Measurements from ENCODE around the gene NAA20.

Gene NAA20

GRCh38 chr20:20009784-20010253 lies 7.3 kb upstream of the NAA20 start:
- no peak overlapping the region for H3K4me3 ChIP-seq (ENCODE audit: insufficient read length, low read depth)
- no peaks in the 10 kb centered on the region for H3K9me3 ChIP-seq (ENCODE audit: insufficient read depth, low read length)
- H3K9ac ChIP-seq (ENCODE audit: insufficient read length, low read depth) = no peak overlapping the region
- H3K27me3 ChIP-seq (ENCODE audit: insufficient read depth, insufficient read length) = no peaks in the 10 kb centered on the region
- no peaks in the 10 kb centered on the region for H3K36me3 ChIP-seq (ENCODE audit: insufficient read depth, insufficient read length, low read length)
- H3K4me1 ChIP-seq (ENCODE audit: insufficient read depth, insufficient read length) = peaks cover 4% of the 10 kb centered on the region
- TF ChIP-seq YY1 (IDR thresholded peaks at IDR 0.05; ENCODE audit: insufficient read depth, insufficient read length) (no peak), SUZ12 (IDR thresholded peaks at IDR 0.05; ENCODE audit: extremely low read depth, insufficient read depth, insufficient read length) (no peak), ZNF274 (IDR thresholded peaks at IDR 0.05; ENCODE audit: low read depth, low read length) (no peak)
- no peak for DNase-seq (ENCODE audit: low read depth, low spot score)

DNA sequence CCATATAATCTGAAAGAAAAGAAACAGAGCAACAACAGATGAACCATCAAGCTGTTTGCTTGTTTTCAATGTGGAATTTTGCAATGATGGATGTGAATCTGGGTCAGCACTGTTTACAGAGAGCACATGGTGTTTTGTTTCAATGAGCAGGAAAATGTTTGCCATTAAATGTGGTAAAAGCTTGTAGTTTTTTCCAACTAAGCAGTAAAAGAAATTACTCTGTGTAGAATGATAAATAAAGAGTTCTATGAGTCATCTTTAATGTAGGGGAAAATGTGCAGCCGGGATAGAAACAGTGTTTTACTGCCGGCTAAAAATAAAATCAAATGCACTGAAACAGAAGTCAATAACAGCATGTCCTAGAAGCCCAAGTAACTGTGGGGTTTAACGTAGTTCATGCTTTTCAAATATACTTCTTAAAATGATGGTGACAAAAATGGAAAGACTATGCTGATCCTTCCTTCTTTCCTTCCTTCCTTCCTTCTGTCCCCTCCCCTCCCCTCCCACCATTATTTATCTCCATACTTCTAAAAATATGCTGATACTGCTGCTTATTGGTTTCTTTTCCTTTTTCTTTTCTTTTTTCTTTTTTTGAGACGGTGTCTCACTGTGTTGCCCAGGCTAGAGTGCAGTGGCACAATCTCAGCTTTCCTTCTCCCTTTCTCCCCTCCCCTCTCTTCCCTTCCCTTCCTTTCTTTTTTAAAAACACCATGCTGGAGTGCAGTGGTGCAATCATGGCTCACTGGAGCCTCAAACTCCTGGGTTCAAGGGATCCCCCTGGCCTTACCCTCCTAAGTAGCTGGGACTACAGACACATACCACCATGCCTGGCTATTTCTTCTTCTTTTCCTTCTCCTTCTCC lies 6.3 kb upstream of the NAA20 start:
- H3K4me3 ChIP-seq (ENCODE audit: insufficient read length, low read depth) = no peak overlapping the region
- peaks cover 4% of the 10 kb centered on the region for H3K4me1 ChIP-seq (ENCODE audit: insufficient read depth, insufficient read length)
- H3K9me3 ChIP-seq (ENCODE audit: insufficient read depth, low read length) = no peaks in the 10 kb centered on the region
- H3K27me3 ChIP-seq (ENCODE audit: insufficient read depth, insufficient read length) = no peaks in the 10 kb centered on the region
- no peak overlapping the region for H3K9ac ChIP-seq (ENCODE audit: insufficient read length, low read depth)
- H3K36me3 ChIP-seq (ENCODE audit: insufficient read depth, insufficient read length, low read length) = no peaks in the 10 kb centered on the region
- TF ChIP-seq ZNF274 (IDR thresholded peaks at IDR 0.05; ENCODE audit: low read depth, low read length) (no peak), YY1 (IDR thresholded peaks at IDR 0.05; ENCODE audit: insufficient read depth, insufficient read length) (no peak), SUZ12 (IDR thresholded peaks at IDR 0.05; ENCODE audit: extremely low read depth, insufficient read depth, insufficient read length) (no peak)
- DNase-seq (ENCODE audit: low read depth, low spot score) = no peak

GRCh38 chr20:20012541-20012940 lies 4.6 kb upstream of the NAA20 start:
- no peaks in the 10 kb centered on the region for H3K9me3 ChIP-seq (ENCODE audit: insufficient read depth, low read length)
- TF ChIP-seq ZNF274 (IDR thresholded peaks at IDR 0.05; ENCODE audit: low read depth, low read length) (no peak), YY1 (IDR thresholded peaks at IDR 0.05; ENCODE audit: insufficient read depth, insufficient read length) (no peak), SUZ12 (IDR thresholded peaks at IDR 0.05; ENCODE audit: extremely low read depth, insufficient read depth, insufficient read length) (no peak)
- no peak for DNase-seq (ENCODE audit: low read depth, low spot score)

GRCh38 chr20:20014659-20015058 lies 2.5 kb upstream of the NAA20 start:
- H3K4me3 ChIP-seq (ENCODE audit: insufficient read length, low read depth) = no peak overlapping the region
- peaks cover 5% of the 10 kb centered on the region for H3K4me1 ChIP-seq (ENCODE audit: insufficient read depth, insufficient read length)
- no peak for DNase-seq (ENCODE audit: low read depth, low spot score)
- H3K9ac ChIP-seq (ENCODE audit: insufficient read length, low read depth) = no peak overlapping the region
- peaks cover 14% of the 10 kb centered on the region for H3K36me3 ChIP-seq (ENCODE audit: insufficient read depth, insufficient read length, low read length)
- no peaks in the 10 kb centered on the region for H3K9me3 ChIP-seq (ENCODE audit: insufficient read depth, low read length)
- TF ChIP-seq ZNF274 (IDR thresholded peaks at IDR 0.05; ENCODE audit: low read depth, low read length) (no peak), YY1 (IDR thresholded peaks at IDR 0.05; ENCODE audit: insufficient read depth, insufficient read length) (no peak), SUZ12 (IDR thresholded peaks at IDR 0.05; ENCODE audit: extremely low read depth, insufficient read depth, insufficient read length) (no peak)
- no peaks in the 10 kb centered on the region for H3K27me3 ChIP-seq (ENCODE audit: insufficient read depth, insufficient read length)

More at GRCh38 chr20:20012541-20012940, 4.6 kb upstream of the NAA20 start:
- H3K36me3 ChIP-seq (ENCODE audit: insufficient read depth, insufficient read length, low read length) = no peaks in the 10 kb centered on the region
- peaks cover 4% of the 10 kb centered on the region for H3K4me1 ChIP-seq (ENCODE audit: insufficient read depth, insufficient read length)
- no peaks in the 10 kb centered on the region for H3K27me3 ChIP-seq (ENCODE audit: insufficient read depth, insufficient read length)
- no peak overlapping the region for H3K9ac ChIP-seq (ENCODE audit: insufficient read length, low read depth)
- no peak overlapping the region for H3K4me3 ChIP-seq (ENCODE audit: insufficient read length, low read depth)

DNA sequence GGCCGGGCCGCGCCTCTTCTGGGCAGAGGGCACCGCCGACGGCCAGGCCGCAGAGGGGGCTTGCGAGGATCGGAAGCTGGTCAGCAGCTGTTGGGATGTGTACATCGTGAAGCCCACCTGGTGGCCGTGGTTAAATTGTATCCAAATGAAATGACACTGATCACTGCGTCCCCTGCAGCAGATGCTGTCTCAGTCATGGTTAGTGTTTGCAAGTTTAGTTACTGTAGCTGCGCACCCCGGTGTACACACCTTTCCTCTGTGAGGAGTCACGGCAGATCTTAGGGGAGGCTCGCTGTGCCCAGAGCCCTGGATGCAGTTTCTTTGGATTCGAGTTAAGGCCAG lies 653 bp downstream of the NAA20 start:
- Histone ChIP-seq H3K36me3 (ENCODE audit: insufficient read depth, insufficient read length, low read length) (peaks cover 40% of the 10 kb centered on the region), H3K27me3 (ENCODE audit: insufficient read depth, insufficient read length) (no peaks in the 10 kb centered on the region), H3K9me3 (ENCODE audit: insufficient read depth, low read length) (no peaks in the 10 kb centered on the region), H3K4me3 (ENCODE audit: insufficient read length, low read depth) (peak overlapping the region; percentile 82), H3K9ac (ENCODE audit: insufficient read length, low read depth) (peak overlapping the region; percentile 82), H3K4me1 (ENCODE audit: insufficient read depth, insufficient read length) (peaks cover 2% of the 10 kb centered on the region)
- no peak for TF ChIP-seq ZNF274 (IDR thresholded peaks at IDR 0.05; ENCODE audit: low read depth, low read length)
- TF ChIP-seq YY1 (IDR thresholded peaks at IDR 0.05; ENCODE audit: insufficient read depth, insufficient read length) = no peak
- TF ChIP-seq SUZ12 (IDR thresholded peaks at IDR 0.05; ENCODE audit: extremely low read depth, insufficient read depth, insufficient read length) = no peak
- DNase-seq (ENCODE audit: low read depth, low spot score) = no peak

GRCh38 chr20:20018366-20018765 lies 1.2 kb downstream of the NAA20 start:
- peaks cover 2% of the 10 kb centered on the region for H3K4me1 ChIP-seq (ENCODE audit: insufficient read depth, insufficient read length)
- no peaks in the 10 kb centered on the region for H3K9me3 ChIP-seq (ENCODE audit: insufficient read depth, low read length)
- no peak overlapping the region for H3K9ac ChIP-seq (ENCODE audit: insufficient read length, low read depth)
- DNase-seq (ENCODE audit: low read depth, low spot score) = no peak
- TF ChIP-seq ZNF274 (IDR thresholded peaks at IDR 0.05; ENCODE audit: low read depth, low read length) = no peak
- H3K36me3 ChIP-seq (ENCODE audit: insufficient read depth, insufficient read length, low read length) = peaks cover 45% of the 10 kb centered on the region
- no peaks in the 10 kb centered on the region for H3K27me3 ChIP-seq (ENCODE audit: insufficient read depth, insufficient read length)
- H3K4me3 ChIP-seq (ENCODE audit: insufficient read length, low read depth) = peak overlapping the region; percentile 82

DNA sequence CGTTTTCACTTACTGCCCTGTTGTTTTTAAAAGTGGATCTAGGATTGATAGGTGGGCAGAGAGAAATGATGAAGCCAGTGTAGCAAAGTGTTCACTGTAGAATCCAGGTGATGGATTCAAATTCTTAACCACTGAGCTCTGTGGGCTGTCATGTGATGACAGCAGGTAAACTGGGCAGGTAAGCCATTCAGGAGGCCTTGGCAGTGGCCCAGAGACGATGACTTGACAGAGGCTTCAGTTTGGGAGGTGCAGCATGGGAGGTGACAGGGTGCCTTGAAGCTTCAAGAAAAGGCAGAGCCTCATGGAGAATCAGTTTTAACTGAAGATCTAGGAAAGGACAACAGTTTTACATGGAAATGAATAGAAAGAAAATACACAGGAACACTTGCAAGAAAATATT lies 2.0 kb downstream of the NAA20 start:
- TF ChIP-seq YY1 (IDR thresholded peaks at IDR 0.05; ENCODE audit: insufficient read depth, insufficient read length) (no peak), SUZ12 (IDR thresholded peaks at IDR 0.05; ENCODE audit: extremely low read depth, insufficient read depth, insufficient read length) (no peak), ZNF274 (IDR thresholded peaks at IDR 0.05; ENCODE audit: low read depth, low read length) (no peak)

More for the DNA sequence above, 2.0 kb downstream of the NAA20 start:
- Histone ChIP-seq H3K27me3 (ENCODE audit: insufficient read depth, insufficient read length) (no peaks in the 10 kb centered on the region), H3K9me3 (ENCODE audit: insufficient read depth, low read length) (no peaks in the 10 kb centered on the region), H3K36me3 (ENCODE audit: insufficient read depth, insufficient read length, low read length) (peaks cover 47% of the 10 kb centered on the region), H3K4me3 (ENCODE audit: insufficient read length, low read depth) (no peak overlapping the region), H3K9ac (ENCODE audit: insufficient read length, low read depth) (no peak overlapping the region), H3K4me1 (ENCODE audit: insufficient read depth, insufficient read length) (peaks cover 2% of the 10 kb centered on the region)
- no peak for DNase-seq (ENCODE audit: low read depth, low spot score)
